Measurements from ENCODE around the gene POLR1G. TPM values are rescaled to one million over a fixed set of nuclear protein-coding genes. Genes with fewer than 3 reads are reported as not detected.

The POLR1G gene
- total RNA-seq, 4 donors from 2014 or later = 4.0 to 8.1 (median 5.6) TPM

GRCh38 chr19:45414468-45414867 lies 8.0 kb downstream of the POLR1G start:
- intact Hi-C loops (cut with DNase I; ENCODE audit: low total_unique reads) = no loop called here
- WGBS, 2 donors = 95 to 97% methylated on average over 8 of the region's 8 CpGs
- no peak for DNase-seq (ENCODE audit: low spot score in 2 of 2)
- TF ChIP-seq CTCF (IDR thresholded peaks at IDR 0.05) = no peak
- TF ChIP-seq POLR2A (IDR thresholded peaks at IDR 0.05) = no peak
- no peak overlapping the region for H3K4me3 ChIP-seq (ENCODE audit: low read depth, poor library complexity, severe bottlenecking)

GRCh38 chr19:45417151-45417550 lies 10.7 kb downstream of the POLR1G start:
- no peak for DNase-seq (ENCODE audit: low spot score in 2 of 2)
- intact Hi-C loops (cut with DNase I; ENCODE audit: low total_unique reads) = no loop called here
- no peak overlapping the region for H3K4me3 ChIP-seq (ENCODE audit: low read depth, poor library complexity, severe bottlenecking)
- WGBS, 2 donors = 93 to 98% methylated on average over 4 of the region's 4 CpGs
- TF ChIP-seq POLR2A (IDR thresholded peaks at IDR 0.05) = no peak
- TF ChIP-seq CTCF (IDR thresholded peaks at IDR 0.05) = no peak

- WGBS, 2 donors = 76 to 77% methylated on average over 9 of the region's 9 CpGs
- no peak for TF ChIP-seq POLR2A (IDR thresholded peaks at IDR 0.05)
- no peak for TF ChIP-seq CTCF (IDR thresholded peaks at IDR 0.05)
- intact Hi-C loops (cut with DNase I; ENCODE audit: low total_unique reads) = no loop called here
- no peak overlapping the region for H3K4me3 ChIP-seq (ENCODE audit: low read depth, poor library complexity, severe bottlenecking)
- no peak for DNase-seq (ENCODE audit: low spot score in 2 of 2)
These were observed 12.4 kb downstream of the POLR1G start for GRCh38 chr19:45418802-45419201.

- no peak overlapping the region for H3K4me3 ChIP-seq (ENCODE audit: low read depth, poor library complexity, severe bottlenecking)
- no peak for DNase-seq (ENCODE audit: low spot score in 2 of 2)
- intact Hi-C loops (cut with DNase I; ENCODE audit: low total_unique reads) = no loop called here
- TF ChIP-seq CTCF (IDR thresholded peaks at IDR 0.05) (no peak), POLR2A (IDR thresholded peaks at IDR 0.05) (no peak)
- 65 to 71% methylated on average over 4 of the region's 4 CpGs for WGBS, 2 donors
These were observed 13.0 kb downstream of the POLR1G start for GRCh38 chr19:45419396-45419795.

- WGBS, 2 donors = no CpG with 5 or more reads among the region's 3 CpGs
- H3K4me3 ChIP-seq (ENCODE audit: low read depth, poor library complexity, severe bottlenecking) = no peak overlapping the region
- intact Hi-C loops (cut with DNase I; ENCODE audit: low total_unique reads) = no loop called here
- DNase-seq (ENCODE audit: low spot score in 2 of 2) = no peak
- no peak for TF ChIP-seq POLR2A (IDR thresholded peaks at IDR 0.05)
- no peak for TF ChIP-seq CTCF (IDR thresholded peaks at IDR 0.05)
These were observed 13.5 kb downstream of the POLR1G start for GRCh38 chr19:45419895-45420294.

- no peak for TF ChIP-seq POLR2A (IDR thresholded peaks at IDR 0.05)
- TF ChIP-seq CTCF (IDR thresholded peaks at IDR 0.05) = no peak
- no peak overlapping the region for H3K4me3 ChIP-seq (ENCODE audit: low read depth, poor library complexity, severe bottlenecking)
- WGBS, 2 donors = 79 to 88% methylated on average over 10 of the region's 10 CpGs
- no peak for DNase-seq (ENCODE audit: low spot score in 2 of 2)
- intact Hi-C loops (cut with DNase I; ENCODE audit: low total_unique reads) = no loop called here
These were observed 13.9 kb downstream of the POLR1G start for GRCh38 chr19:45420356-45420755.

Measured in lower leg skin (tissue), 4 donors.